ENCODE measurements around the gene ZNF729.

ZNF729 gene

GRCh38 chr19:22286151-22286810 lies at the start of gene ZNF729:
Gene ZNF729 (plus strand): TSS chr19:22286441. CDS start chr19:22286526, 85 bp downstream.
- Histone ChIP-seq H3K27ac (ENCODE audit: low read length) (no peak within 1 kb of the TSS), H3K27me3 (ENCODE audit: insufficient read depth, low read length, poor library complexity) (no peaks in the 10 kb centered on the region), H3K36me3 (ENCODE audit: insufficient read depth, low read length) (no peaks in the 10 kb centered on the region), H3K4me3 (ENCODE audit: low read depth in 1 of 2, low read length in 2 of 2) (no peak within 1 kb of the TSS), H3K4me1 (ENCODE audit: insufficient read depth, low read length) (no peaks in the 10 kb centered on the region), H4K20me1 (ENCODE audit: insufficient read depth, low read length) (no peaks in the 10 kb centered on the region), H3K79me2 (ENCODE audit: insufficient read depth, low read length) (no peaks in the 10 kb centered on the region), H3K9me3 (ENCODE audit: insufficient read depth, low read length, severe bottlenecking) (no peaks in the 10 kb centered on the region), H3K4me2 (ENCODE audit: insufficient read depth, low read length) (no peak within 1 kb of the TSS), H3K9ac (ENCODE audit: low read depth, low read length) (no peak within 1 kb of the TSS), H2AFZ (ENCODE audit: low read depth, low read length) (no peak within 1 kb of the TSS)
- DNase-seq (no peak), ATAC-seq (ENCODE audit: insufficient read depth, low read depth) (no peak)
- TF ChIP-seq EZH2 (IDR thresholded peaks at IDR 0.05; ENCODE audit: borderline replicate concordance, low read depth, low read length, severe bottlenecking) (no peak), CTCF (IDR thresholded peaks at IDR 0.05; ENCODE audit: borderline replicate concordance, extremely low read depth, low read length, poor library complexity, severe bottlenecking) (no peak)

GRCh38 chr19:22256856-22257255 lies 29.4 kb upstream of the ZNF729 start:
- Histone ChIP-seq H2AFZ (ENCODE audit: low read depth, low read length) (no peak overlapping the region), H3K9me3 (ENCODE audit: insufficient read depth, low read length, severe bottlenecking) (no peaks in the 10 kb centered on the region), H4K20me1 (ENCODE audit: insufficient read depth, low read length) (no peaks in the 10 kb centered on the region), H3K79me2 (ENCODE audit: insufficient read depth, low read length) (no peaks in the 10 kb centered on the region), H3K9ac (ENCODE audit: low read depth, low read length) (no peak overlapping the region), H3K27me3 (ENCODE audit: insufficient read depth, low read length, poor library complexity) (no peaks in the 10 kb centered on the region), H3K4me1 (ENCODE audit: insufficient read depth, low read length) (no peaks in the 10 kb centered on the region), H3K4me2 (ENCODE audit: insufficient read depth, low read length) (no peak overlapping the region), H3K4me3 (ENCODE audit: low read depth in 1 of 2, low read length in 2 of 2) (no peak overlapping the region), H3K27ac (ENCODE audit: low read length) (no peak overlapping the region), H3K36me3 (ENCODE audit: insufficient read depth, low read length) (no peaks in the 10 kb centered on the region)
- ATAC-seq (ENCODE audit: insufficient read depth, low read depth) (no peak), DNase-seq (no peak)
- TF ChIP-seq EZH2 (IDR thresholded peaks at IDR 0.05; ENCODE audit: borderline replicate concordance, low read depth, low read length, severe bottlenecking): no peak
- TF ChIP-seq CTCF (IDR thresholded peaks at IDR 0.05; ENCODE audit: borderline replicate concordance, extremely low read depth, low read length, poor library complexity, severe bottlenecking): no peak

GRCh38 chr19:22257381-22257780 lies 28.9 kb upstream of the ZNF729 start:
- H3K4me2 ChIP-seq (ENCODE audit: insufficient read depth, low read length): no peak overlapping the region
- no peaks in the 10 kb centered on the region for H3K36me3 ChIP-seq (ENCODE audit: insufficient read depth, low read length)
- no peaks in the 10 kb centered on the region for H3K4me1 ChIP-seq (ENCODE audit: insufficient read depth, low read length)
- H4K20me1 ChIP-seq (ENCODE audit: insufficient read depth, low read length): no peaks in the 10 kb centered on the region
- no peaks in the 10 kb centered on the region for H3K9me3 ChIP-seq (ENCODE audit: insufficient read depth, low read length, severe bottlenecking)
- TF ChIP-seq EZH2 (IDR thresholded peaks at IDR 0.05; ENCODE audit: borderline replicate concordance, low read depth, low read length, severe bottlenecking) (no peak), CTCF (IDR thresholded peaks at IDR 0.05; ENCODE audit: borderline replicate concordance, extremely low read depth, low read length, poor library complexity, severe bottlenecking) (no peak)
- ATAC-seq (ENCODE audit: insufficient read depth, low read depth): no peak
- no peaks in the 10 kb centered on the region for H3K79me2 ChIP-seq (ENCODE audit: insufficient read depth, low read length)
- DNase-seq: no peak
- no peak overlapping the region for H3K4me3 ChIP-seq (ENCODE audit: low read depth in 1 of 2, low read length in 2 of 2)
- no peak overlapping the region for H3K27ac ChIP-seq (ENCODE audit: low read length)
- no peak overlapping the region for H2AFZ ChIP-seq (ENCODE audit: low read depth, low read length)
- no peaks in the 10 kb centered on the region for H3K27me3 ChIP-seq (ENCODE audit: insufficient read depth, low read length, poor library complexity)
- no peak overlapping the region for H3K9ac ChIP-seq (ENCODE audit: low read depth, low read length)

All from DND-41 (cell line).